Fibroblast of lung (primary cell): Measurements from ENCODE around the gene LPCAT3. TPM values are rescaled to one million over a fixed set of nuclear protein-coding genes. Genes with fewer than 3 reads are reported as not detected.

ENCODE experiments used
- DNase-seq, 2 donors: peaks; one replicate each; pipeline versions ENCODE4 v3.0.0 to v3.0.0-alpha.2; 2010; ENCODE audit warnings: low read depth in 2 of 2
- H2AFZ ChIP-seq: 2 replicates; pipeline ENCODE4 v1.5.1; 2012; ENCODE audit warnings: low read length, control low read depth, inconsistent platforms
- H3K27ac ChIP-seq: 2 replicates; pipeline ENCODE4 v1.5.1; 2011; ENCODE audit warnings: low read length, control low read depth; ENCODE audit not compliant: insufficient read depth
- H3K27me3 ChIP-seq: 2 replicates; pipeline ENCODE4 v1.5.1; 2011; ENCODE audit warnings: mild to moderate bottlenecking, low read length; ENCODE audit not compliant: control insufficient read depth, insufficient read depth
- H3K36me3 ChIP-seq: 2 replicates; pipeline ENCODE4 v1.5.1; 2011; ENCODE audit warnings: low read length; ENCODE audit not compliant: control insufficient read depth, insufficient read depth
- H3K4me1 ChIP-seq: 2 replicates; pipeline ENCODE4 v1.5.1; 2011; ENCODE audit warnings: low read length; ENCODE audit not compliant: control insufficient read depth, insufficient read depth; ENCODE audit errors: extremely low read depth
- H3K4me2 ChIP-seq: 2 replicates; pipeline ENCODE4 v1.5.1; 2011; ENCODE audit warnings: low read length, control low read depth; ENCODE audit not compliant: insufficient read depth; ENCODE audit errors: extremely low read depth
- H3K4me3 ChIP-seq, 4 experiments: fragments of 200-600 bp in 1 of 4; sonication (generic) in 1 of 4; replicated peaks in 1 of 4; 2 replicates each; pipeline ENCODE4 v1.5.1; 2011 to 2016; ENCODE audit warnings: low read length in 4 of 4, low read depth in 3 of 4, mild to moderate bottlenecking in 3 of 4, control low read depth in 2 of 4, inconsistent platforms in 1 of 4, mixed read lengths in 1 of 4; ENCODE audit not compliant: insufficient read depth in 1 of 4; ENCODE audit errors: control extremely low read depth in 1 of 4
- H3K79me2 ChIP-seq: 2 replicates; pipeline ENCODE4 v1.5.1; 2012; ENCODE audit warnings: mild to moderate bottlenecking, low read length, inconsistent platforms; ENCODE audit not compliant: control insufficient read depth, insufficient read depth
- H3K9ac ChIP-seq: 2 replicates; pipeline ENCODE4 v1.5.1; 2011; ENCODE audit warnings: mild to moderate bottlenecking, low read length, control low read depth; ENCODE audit not compliant: insufficient read depth
- H3K9me3 ChIP-seq: 2 replicates; pipeline ENCODE4 v1.5.1; 2012; ENCODE audit warnings: low read depth, low read length; ENCODE audit not compliant: control insufficient read depth, insufficient read depth
- H4K20me1 ChIP-seq: 2 replicates; pipeline ENCODE4 v1.5.1; 2011; ENCODE audit warnings: low read length; ENCODE audit not compliant: control insufficient read depth, insufficient read depth; ENCODE audit errors: extremely low read depth
- EZH2 ChIP-seq: IDR thresholded peaks from 2 replicates; pipeline ENCODE4 v1.5.1; 2012; ENCODE audit warnings: low read length, control low read depth, mild to moderate bottlenecking; ENCODE audit errors: missing control alignments
- polyA plus RNA-seq, 2 donors: library from polyadenylated mRNA; depleted of rRNA in 1 of 2; stranded (reverse) in 1 of 2; unstranded in 1 of 2; fragments of >200 nt; gene quantifications; 2 replicates each; pipeline ENCODE4 v1.2.1, GENCODE V29; 2011 to 2012; ENCODE audit warnings: missing spikeins in 1 of 2
- total RNA-seq: library from RNA; depleted of rRNA; stranded (reverse); fragments of >200 nt; gene quantifications from 2 replicates; pipeline ENCODE4 v1.2.1, GENCODE V29; 2014
- TF ChIP-seq, protein P1 (sequence below), 2 donors: IDR thresholded peaks in 1 of 2; conservative IDR thresholded peaks in 1 of 2; 1 replicate in 1 of 2; 2 replicates in 1 of 2; pipeline ENCODE4 v1.5.1; 2011 to 2012; ENCODE audit warnings: low read length in 2 of 2, control low read depth in 1 of 2, inconsistent platforms in 1 of 2, low read depth in 1 of 2, mild to moderate bottlenecking in 1 of 2

LPCAT3 gene
- total and polyA plus RNA-seq, 2 donors (not counting 1 experiment from before 2014, with no cell fraction given), result 11.4 to 54.0 TPM

GRCh38 chr12:6928022-6928702 lies 90.1 kb downstream of the LPCAT3 start:
- no peaks in the 10 kb centered on the region for H3K27me3 ChIP-seq
- no peak overlapping the region for H2AFZ ChIP-seq
- H3K9ac ChIP-seq, result peak overlapping the region; percentile 71
- H3K27ac ChIP-seq, result peak overlapping the region; percentile 54
- H4K20me1 ChIP-seq, result no peaks in the 10 kb centered on the region
- H3K4me2 ChIP-seq, result peak overlapping the region; percentile 97
- TF ChIP-seq EZH2, result no peak
- TF ChIP-seq, protein P1, sequence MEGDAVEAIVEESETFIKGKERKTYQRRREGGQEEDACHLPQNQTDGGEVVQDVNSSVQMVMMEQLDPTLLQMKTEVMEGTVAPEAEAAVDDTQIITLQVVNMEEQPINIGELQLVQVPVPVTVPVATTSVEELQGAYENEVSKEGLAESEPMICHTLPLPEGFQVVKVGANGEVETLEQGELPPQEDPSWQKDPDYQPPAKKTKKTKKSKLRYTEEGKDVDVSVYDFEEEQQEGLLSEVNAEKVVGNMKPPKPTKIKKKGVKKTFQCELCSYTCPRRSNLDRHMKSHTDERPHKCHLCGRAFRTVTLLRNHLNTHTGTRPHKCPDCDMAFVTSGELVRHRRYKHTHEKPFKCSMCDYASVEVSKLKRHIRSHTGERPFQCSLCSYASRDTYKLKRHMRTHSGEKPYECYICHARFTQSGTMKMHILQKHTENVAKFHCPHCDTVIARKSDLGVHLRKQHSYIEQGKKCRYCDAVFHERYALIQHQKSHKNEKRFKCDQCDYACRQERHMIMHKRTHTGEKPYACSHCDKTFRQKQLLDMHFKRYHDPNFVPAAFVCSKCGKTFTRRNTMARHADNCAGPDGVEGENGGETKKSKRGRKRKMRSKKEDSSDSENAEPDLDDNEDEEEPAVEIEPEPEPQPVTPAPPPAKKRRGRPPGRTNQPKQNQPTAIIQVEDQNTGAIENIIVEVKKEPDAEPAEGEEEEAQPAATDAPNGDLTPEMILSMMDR (conservative IDR thresholded peaks at IDR 0.05 in 1 of 2, IDR thresholded peaks at IDR 0.05 in 1 of 2; ENCODE audit: low read depth in 1 of 2, low read length in 2 of 2), result no peak
- peak overlapping the region; percentile 70 to 95 (median 88) for H3K4me3 ChIP-seq
- no peak for DNase-seq
- peaks cover 32% of the 10 kb centered on the region for H3K4me1 ChIP-seq
- H3K79me2 ChIP-seq, result peaks cover 52% of the 10 kb centered on the region
- H3K9me3 ChIP-seq, result no peaks in the 10 kb centered on the region
- no peaks in the 10 kb centered on the region for H3K36me3 ChIP-seq

DNA sequence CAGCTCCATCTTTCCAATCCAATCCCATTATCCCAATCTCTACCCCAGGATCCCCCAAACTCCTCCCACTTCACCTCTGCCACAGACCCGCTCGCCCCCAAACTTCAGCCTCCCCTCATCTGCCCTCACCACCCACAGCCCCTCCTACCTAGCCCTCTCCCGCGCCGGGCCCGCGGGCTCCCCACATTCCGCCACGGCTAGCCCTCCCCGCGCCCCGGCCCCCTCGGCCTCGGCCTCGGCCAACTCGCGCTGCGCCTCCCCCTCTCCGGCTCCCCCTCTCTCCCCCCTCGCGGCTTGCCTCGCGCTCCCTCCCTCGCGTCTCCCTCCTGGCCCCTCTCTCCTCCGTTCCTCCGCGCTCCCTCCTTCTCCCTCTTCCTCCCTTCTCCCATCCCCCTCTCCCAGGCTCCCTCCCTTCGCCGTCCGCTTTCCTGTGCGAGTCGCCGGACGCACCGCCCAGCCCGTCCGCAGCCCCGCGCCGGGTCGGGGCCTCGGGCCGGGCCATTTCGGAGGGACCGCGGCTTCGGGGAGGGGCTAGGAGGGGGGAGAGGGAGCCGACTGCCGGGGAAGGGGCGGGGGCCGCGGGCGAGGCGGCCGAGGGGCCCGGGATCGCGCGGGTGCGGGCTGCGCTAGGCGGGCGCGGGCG lies 90.8 kb downstream of the LPCAT3 start, which contains the start of gene ATN1:
Gene ATN1 (plus strand): TSS at position 581 of the 643 bp plus-strand sequence. CDS start 6,043 bp downstream, outside the sequence.
- peak within 1 kb of the TSS; percentile 92 for H3K27ac ChIP-seq
- H4K20me1 ChIP-seq, result no peaks in the 10 kb centered on the region
- H3K4me1 ChIP-seq, result peaks cover 29% of the 10 kb centered on the region
- peaks cover 45% of the 10 kb centered on the region for H3K79me2 ChIP-seq
- H3K9me3 ChIP-seq, result no peaks in the 10 kb centered on the region
- no peak within 1 kb of the TSS for H2AFZ ChIP-seq
- DNase-seq, result peak; percentile 81 to 87
- peak within 1 kb of the TSS; percentile 97 for H3K4me2 ChIP-seq
- no peaks in the 10 kb centered on the region for H3K27me3 ChIP-seq
- H3K36me3 ChIP-seq, result peaks cover 3% of the 10 kb centered on the region
- no peak for TF ChIP-seq EZH2
- TF ChIP-seq, protein P1 (conservative IDR thresholded peaks at IDR 0.05 in 1 of 2, IDR thresholded peaks at IDR 0.05 in 1 of 2; ENCODE audit: low read depth in 1 of 2, low read length in 2 of 2), result no peak
- H3K9ac ChIP-seq, result peak within 1 kb of the TSS; percentile 74
- peak within 1 kb of the TSS; percentile 74 to 95 (median 88) for H3K4me3 ChIP-seq

Other genes starting within 250 kb of the LPCAT3 start
- 0.17 and 0.26 TPM in 2 replicates for gene LAG3, start 246.0 kb downstream of the LPCAT3 start, total RNA-seq
- gene LAG3, start 246.0 kb downstream of the LPCAT3 start, polyA plus RNA-seq, result 0.09 and 0.17 TPM in 2 replicates
- 14.4 and 27.2 TPM in 2 replicates for gene CD4, start 228.9 kb downstream of the LPCAT3 start, total RNA-seq
- gene CD4, start 228.9 kb downstream of the LPCAT3 start, polyA plus RNA-seq, result 50.8 and 152 TPM in 2 replicates
- gene GPR162, start 196.7 kb downstream of the LPCAT3 start, total RNA-seq, result 11.1 and 11.8 TPM in 2 replicates
- 3.3 and 5.6 TPM in 2 replicates for gene GPR162, start 196.7 kb downstream of the LPCAT3 start, polyA plus RNA-seq
- 72.4 and 96.3 TPM in 2 replicates for gene P3H3, start 190.1 kb downstream of the LPCAT3 start, total RNA-seq
- gene P3H3, start 190.1 kb downstream of the LPCAT3 start, polyA plus RNA-seq, result 39.8 and 44.0 TPM in 2 replicates
- gene GNB3, start 177.6 kb downstream of the LPCAT3 start, total RNA-seq, result 1.3 and 1.7 TPM in 2 replicates
- gene GNB3, start 177.6 kb downstream of the LPCAT3 start, polyA plus RNA-seq, result 2.7 and 3.7 TPM in 2 replicates
- gene CDCA3, start 167.2 kb downstream of the LPCAT3 start, total RNA-seq, result 1.5 and 9.1 TPM in 2 replicates
- 9.4 and 56.9 TPM in 2 replicates for gene CDCA3, start 167.2 kb downstream of the LPCAT3 start, polyA plus RNA-seq
- gene USP5, start 166.3 kb downstream of the LPCAT3 start, total RNA-seq, result 53.4 and 69.9 TPM in 2 replicates
- 42.2 and 66.3 TPM in 2 replicates for gene USP5, start 166.3 kb downstream of the LPCAT3 start, polyA plus RNA-seq
- gene TPI1, start 150.9 kb downstream of the LPCAT3 start, total RNA-seq, result 906 and 934 TPM in 2 replicates
- 1,617 and 1,654 TPM in 2 replicates for gene TPI1, start 150.9 kb downstream of the LPCAT3 start, polyA plus RNA-seq
- gene SPSB2, start 145.2 kb downstream of the LPCAT3 start, total RNA-seq, result 12.7 and 12.8 TPM in 2 replicates
- 1.8 and 2.5 TPM in 2 replicates for gene SPSB2, start 145.2 kb downstream of the LPCAT3 start, polyA plus RNA-seq
- 9.6 and 14.9 TPM in 2 replicates for gene LRRC23, start 113.7 kb downstream of the LPCAT3 start, total RNA-seq
- 5.6 and 6.4 TPM in 2 replicates for gene LRRC23, start 113.7 kb downstream of the LPCAT3 start, polyA plus RNA-seq
- 20.3 TPM in 2 replicates for gene ENO2, start 103.9 kb downstream of the LPCAT3 start, total RNA-seq
- gene ENO2, start 103.9 kb downstream of the LPCAT3 start, polyA plus RNA-seq, result 29.4 and 43.0 TPM in 2 replicates
- 8.2 and 21.5 TPM in 2 replicates for gene ATN1, start 90.5 kb downstream of the LPCAT3 start, total RNA-seq
- 9.4 and 14.5 TPM in 2 replicates for gene ATN1, start 90.5 kb downstream of the LPCAT3 start, polyA plus RNA-seq
- not detected in 2 replicates for gene RNU7-1, start 74.7 kb downstream of the LPCAT3 start, total RNA-seq
- not detected in 2 replicates for gene RNU7-1, start 74.7 kb downstream of the LPCAT3 start, polyA plus RNA-seq
- 107 and 177 TPM in 2 replicates for gene C12orf57, start 74.5 kb downstream of the LPCAT3 start, total RNA-seq
- gene C12orf57, start 74.5 kb downstream of the LPCAT3 start, polyA plus RNA-seq, result 172 and 220 TPM in 2 replicates
- gene PTPN6, start 67.1 kb downstream of the LPCAT3 start, total RNA-seq, result 0.26 TPM in 1 of 2 replicates, not detected in the other
- 0.06 TPM in 1 of 2 replicates, not detected in the other for gene PTPN6, start 67.1 kb downstream of the LPCAT3 start, polyA plus RNA-seq
- 112 and 169 TPM in 2 replicates for gene PHB2, start 47.8 kb downstream of the LPCAT3 start, total RNA-seq
- gene PHB2, start 47.8 kb downstream of the LPCAT3 start, polyA plus RNA-seq, result 193 and 266 TPM in 2 replicates
- gene EMG1, start 47.6 kb downstream of the LPCAT3 start, total RNA-seq, result 27.4 and 31.6 TPM in 2 replicates
- 33.4 and 46.4 TPM in 2 replicates for gene EMG1, start 47.6 kb downstream of the LPCAT3 start, polyA plus RNA-seq
- 997 and 1,549 TPM in 2 replicates for gene C1S, start 42.2 kb upstream of the LPCAT3 start, total RNA-seq
- 265 and 507 TPM in 2 replicates for gene C1S, start 42.2 kb upstream of the LPCAT3 start, polyA plus RNA-seq
- gene C1R, start 74.0 kb upstream of the LPCAT3 start, total RNA-seq, result 407 and 650 TPM in 2 replicates
- gene C1R, start 74.0 kb upstream of the LPCAT3 start, polyA plus RNA-seq, result 284 and 617 TPM in 2 replicates
- 34.4 and 64.9 TPM in 2 replicates for gene C1RL, start 90.7 kb upstream of the LPCAT3 start, total RNA-seq
- 26.8 and 46.2 TPM in 2 replicates for gene C1RL, start 90.7 kb upstream of the LPCAT3 start, polyA plus RNA-seq
- 0.26 TPM in 1 of 2 replicates, not detected in the other for gene RBP5, start 110.4 kb upstream of the LPCAT3 start, total RNA-seq
- not detected in 2 replicates for gene RBP5, start 110.4 kb upstream of the LPCAT3 start, polyA plus RNA-seq
- 9.5 and 23.5 TPM in 2 replicates for gene CLSTN3, start 111.9 kb upstream of the LPCAT3 start, total RNA-seq
- gene CLSTN3, start 111.9 kb upstream of the LPCAT3 start, polyA plus RNA-seq, result 8.3 and 11.9 TPM in 2 replicates
- 23.3 and 28.0 TPM in 2 replicates for gene PEX5, start 171.2 kb upstream of the LPCAT3 start, total RNA-seq
- gene PEX5, start 171.2 kb upstream of the LPCAT3 start, polyA plus RNA-seq, result 14.4 and 18.7 TPM in 2 replicates